CD4-positive, alpha-beta T cell (primary cell): ENCODE measurements around the gene TNC. TPM values are rescaled to one million over a fixed set of nuclear protein-coding genes. Genes with fewer than 3 reads are reported as not detected.

Experiments
- ATAC-seq: fragments of 200-7000 bp; cut with Tn5 transposase; one replicate; pipeline ENCODE4 v1.10.0; 2022; ENCODE audit warnings: mild to moderate bottlenecking; ENCODE audit not compliant: poor library complexity
- CTCF ChIA-PET: fragments of 350-600 bp; sonication (Branson Sonifier 250); formaldehyde crosslinking; loops from one replicate; lab custom pipeline; 2021; ENCODE audit warnings: antibody characterized with exemption, inconsistent platforms; lab: Charles Lee
- POLR2A ChIA-PET: fragments of 350-600 bp; sonication (Branson Sonifier 250); formaldehyde crosslinking; loops from one replicate; lab custom pipeline; 2021; ENCODE audit warnings: antibody characterized with exemption, inconsistent platforms; lab: Charles Lee
- DNase-seq, 14 experiments: peaks; one replicate each; pipeline ENCODE4 v3.0.0-alpha.2; 2013 to 2020; ENCODE audit warnings: mixed read lengths in 2 of 14
- H3K27ac ChIP-seq, 2 donors: one replicate each; pipeline versions ENCODE4 v1.5.1 to v1.7.0; 2013; ENCODE audit warnings: low read length in 2 of 2, low read depth in 1 of 2, mild to moderate bottlenecking in 1 of 2
- H3K27me3 ChIP-seq, 2 experiments: 1 replicate in 1 of 2; 2 replicates in 1 of 2; pipeline versions ENCODE4 v1.6.1 to v1.7.0; 2013; ENCODE audit warnings: low read length in 2 of 2, control low read depth in 1 of 2, mild to moderate bottlenecking in 1 of 2, moderate library complexity in 1 of 2; ENCODE audit not compliant: insufficient read depth in 2 of 2, control insufficient read depth in 1 of 2
- H3K36me3 ChIP-seq: one replicate; pipeline ENCODE4 v1.6.1; 2013; ENCODE audit warnings: low read length, control low read depth; ENCODE audit not compliant: insufficient read depth
- H3K4me1 ChIP-seq: one replicate; pipeline ENCODE4 v1.6.1; 2013; ENCODE audit warnings: low read length, control low read depth; ENCODE audit not compliant: insufficient read depth
- H3K4me3 ChIP-seq: one replicate; pipeline ENCODE4 v1.5.1; 2013; ENCODE audit warnings: mild to moderate bottlenecking, low read length, moderate library complexity
- H3K9me3 ChIP-seq, 2 experiments: 1 replicate in 1 of 2; 2 replicates in 1 of 2; pipeline versions ENCODE4 v1.6.1 to v1.7.0; 2013; ENCODE audit warnings: low read length in 2 of 2, mild to moderate bottlenecking in 2 of 2, control low read depth in 1 of 2, moderate library complexity in 1 of 2; ENCODE audit not compliant: control insufficient read depth in 1 of 2, insufficient read depth in 1 of 2
- H3K27ac Mint-ChIP-seq: one replicate; pipeline ENCODE4 v1.8.0; 2020; ENCODE audit warnings: mixed read lengths
- H3K27me3 Mint-ChIP-seq: one replicate; pipeline ENCODE4 v1.8.0; 2021; ENCODE audit warnings: mixed read lengths
- H3K36me3 Mint-ChIP-seq: one replicate; pipeline ENCODE4 v1.8.0; 2021; ENCODE audit warnings: low read depth, mixed read lengths
- H3K4me1 Mint-ChIP-seq: one replicate; pipeline ENCODE4 v1.8.0; 2021; ENCODE audit warnings: low read depth, mixed read lengths
- H3K4me3 Mint-ChIP-seq: one replicate; pipeline ENCODE4 v1.8.0; 2020; ENCODE audit warnings: mild to moderate bottlenecking, mixed read lengths
- H3K9me3 Mint-ChIP-seq: one replicate; pipeline ENCODE4 v1.8.0; 2020; ENCODE audit warnings: mixed read lengths
- CTCF ChIP-seq: fragments of 200-600 bp; IDR thresholded peaks from one replicate; pipeline ENCODE4 v1.8.0; 2022; ENCODE audit warnings: antibody characterized with exemption, mild to moderate bottlenecking
- intact Hi-C, 2 experiments: fragments of 100-400 bp; cut with DNase I in 1 of 2; cut with micrococcal nuclease in 1 of 2; formaldehyde crosslinking; loops; one replicate each; pipeline versions ENCODE4 v1.15.1 to v1.9.0; 2023 to 2025; cut with DNase I, micrococcal nuclease
- total RNA-seq, 174 experiments: library from RNA in 2 of 174; stranded (reverse) in 2 of 174; gene quantifications; one replicate each; pipeline ENCODE4 v1.2.3 and lab custom pipeline; 2021 to 2026

TNC gene
- total RNA-seq, 2 experiments from 2014 or later, result 0.03 to 0.05 TPM

DNA sequence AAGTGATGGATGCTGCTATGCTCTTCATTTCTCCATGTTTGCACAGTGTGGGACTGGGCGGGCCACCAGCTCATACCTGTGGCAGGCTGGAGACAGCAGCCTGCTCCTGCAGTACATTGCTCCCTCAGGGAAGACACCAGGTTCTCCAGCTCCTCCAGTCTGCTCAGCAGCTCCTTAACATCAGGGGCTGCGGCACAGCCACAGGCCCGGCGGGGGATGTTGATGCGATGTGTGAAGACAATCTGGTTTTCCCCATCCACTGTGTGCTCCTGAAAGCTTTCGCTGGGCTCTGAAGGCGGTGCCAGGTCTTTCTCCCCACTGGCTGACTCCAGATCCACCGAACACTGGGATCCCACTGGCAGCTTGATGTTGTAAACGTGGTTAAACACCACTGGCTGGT, 27.5 kb downstream of the TNC start:
- CTCF ChIA-PET, result no interaction called here
- no peak for TF ChIP-seq CTCF
- Mint-ChIP-seq H3K9me3 (no peaks in the 10 kb centered on the region), H3K4me3 (no peak overlapping the region), H3K27me3 (peaks cover 10% of the 10 kb centered on the region), H3K36me3 (no peaks in the 10 kb centered on the region), H3K27ac (no peak overlapping the region), H3K4me1 (no peaks in the 10 kb centered on the region)
- Histone ChIP-seq H3K9me3 (no peaks in the 10 kb centered on the region), H3K27ac (no peak overlapping the region), H3K4me1 (no peaks in the 10 kb centered on the region), H3K4me3 (no peak overlapping the region), H3K36me3 (no peaks in the 10 kb centered on the region), H3K27me3 (peaks cover 3 to 4% of the 10 kb centered on the region in 2 experiments)
- no peak for DNase-seq
- intact Hi-C loops, result no loop called here
- ATAC-seq, result no peak
- POLR2A ChIA-PET, result no interaction called here

DNA sequence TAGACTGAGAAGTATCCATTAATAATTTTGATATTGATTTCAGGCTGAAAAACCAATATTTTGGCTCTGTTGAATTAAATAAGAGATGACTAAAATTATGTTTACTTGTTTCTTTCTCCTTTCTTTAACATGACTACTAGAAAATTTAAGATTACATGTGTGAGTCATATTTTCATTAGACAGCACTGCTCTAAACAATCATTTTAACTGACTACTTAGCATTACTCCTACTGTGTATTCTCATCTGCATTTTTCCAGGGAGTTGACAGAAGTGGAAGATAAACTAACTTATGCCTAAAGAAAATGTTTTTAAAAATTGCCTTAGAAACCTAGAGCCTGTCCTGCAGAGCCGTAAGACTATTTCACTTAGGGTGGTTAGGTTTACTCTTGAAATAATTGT, 29.1 kb downstream of the TNC start:
- no peak overlapping the region for H3K27ac ChIP-seq
- no peak overlapping the region for H3K4me3 Mint-ChIP-seq
- H3K4me3 ChIP-seq, result no peak overlapping the region
- no peaks in the 10 kb centered on the region for H3K36me3 ChIP-seq
- no peak for TF ChIP-seq CTCF
- ChIA-PET POLR2A (no interaction called here), CTCF (no interaction called here)
- H3K4me1 ChIP-seq, result no peaks in the 10 kb centered on the region
- no peak overlapping the region for H3K27ac Mint-ChIP-seq
- intact Hi-C loops, result no loop called here
- no peaks in the 10 kb centered on the region for H3K9me3 ChIP-seq
- no peak for DNase-seq
- H3K36me3 Mint-ChIP-seq, result no peaks in the 10 kb centered on the region
- ATAC-seq, result no peak
- H3K4me1 Mint-ChIP-seq, result no peaks in the 10 kb centered on the region
- peaks cover 2 to 4% of the 10 kb centered on the region in 2 experiments for H3K27me3 ChIP-seq
- H3K27me3 Mint-ChIP-seq, result peaks cover 10% of the 10 kb centered on the region
- no peaks in the 10 kb centered on the region for H3K9me3 Mint-ChIP-seq

DNA sequence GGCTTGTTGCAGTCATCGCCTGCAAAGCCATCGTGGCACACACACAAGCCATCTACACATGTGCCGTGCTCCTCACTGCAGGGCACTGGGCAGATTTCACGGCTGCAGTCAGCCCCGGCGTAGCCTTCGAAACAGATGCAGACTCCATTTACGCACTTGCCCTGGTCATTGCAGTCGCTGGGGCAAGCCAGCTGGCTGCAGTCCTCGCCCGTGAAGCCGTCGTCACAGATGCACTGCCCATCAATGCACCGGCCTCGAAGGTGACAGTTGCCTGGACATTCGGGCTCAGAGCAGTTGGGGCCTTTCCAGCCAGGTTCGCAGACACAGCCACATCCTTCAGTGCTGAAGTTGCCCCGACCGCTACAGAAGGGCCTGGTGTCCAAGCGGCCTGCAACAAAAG, 31.1 kb downstream of the TNC start:
- Histone ChIP-seq H3K27me3 (no peaks in the 10 kb centered on the region), H3K36me3 (no peaks in the 10 kb centered on the region), H3K9me3 (no peaks in the 10 kb centered on the region), H3K4me1 (no peaks in the 10 kb centered on the region), H3K27ac (no peak overlapping the region), H3K4me3 (no peak overlapping the region)
- Mint-ChIP-seq H3K27me3 (peaks cover 6% of the 10 kb centered on the region), H3K4me1 (no peaks in the 10 kb centered on the region), H3K9me3 (no peaks in the 10 kb centered on the region), H3K27ac (no peak overlapping the region), H3K4me3 (no peak overlapping the region), H3K36me3 (no peaks in the 10 kb centered on the region)
- POLR2A ChIA-PET, result no interaction called here
- ATAC-seq (no peak), DNase-seq (no peak)
- intact Hi-C loops, result no loop called here
- no peak for TF ChIP-seq CTCF
- CTCF ChIA-PET, result no interaction called here
